ENCODE results near the gene TENM4.
"Not testable (repeated sequence)": the region's sequence is repeated elsewhere in the genome, so short reads cannot be mapped to it uniquely, and the experiment has no call there.

The TENM4 gene

DNA sequence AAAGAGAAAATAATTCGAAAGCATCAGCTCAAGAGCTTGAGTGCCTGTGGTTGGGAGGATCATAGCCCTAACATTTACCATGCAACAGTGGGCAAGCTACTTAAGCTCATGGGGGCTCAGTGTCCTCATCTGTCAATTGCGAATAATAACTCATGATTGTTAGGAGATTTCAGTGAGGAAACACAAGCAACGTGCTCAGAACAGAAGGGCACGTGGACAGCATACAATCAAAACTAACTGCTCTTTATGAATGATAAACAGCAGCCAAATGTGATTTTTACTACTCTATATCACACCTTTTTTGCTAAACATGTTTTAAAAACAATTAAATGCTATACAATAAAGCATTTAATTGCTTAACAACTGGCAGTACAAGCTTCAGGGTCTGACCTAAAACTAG is 556.1 kb downstream of the TENM4 start:
- Histone ChIP-seq H3K4me1 (ENCODE audit: control insufficient read depth in 1 of 2, insufficient read depth in 2 of 2, low read length in 2 of 2) (no peaks in the 10 kb centered on the region), H3K9ac (ENCODE audit: low read depth in 1 of 2, low read length in 2 of 2) (no peak overlapping the region), H3K27me3 (ENCODE audit: control insufficient read depth in 1 of 2, insufficient read depth in 2 of 2, low read length in 2 of 2) (no peaks in the 10 kb centered on the region), H3K27ac (ENCODE audit: low read depth, low read length) (no peak overlapping the region), H3K36me3 (ENCODE audit: control insufficient read depth in 1 of 2, insufficient read depth in 2 of 2, low read length in 2 of 2) (no peaks in the 10 kb centered on the region), H3K4me3 (ENCODE audit: low read depth in 1 of 2, low read length in 2 of 2) (no peak overlapping the region), H3K9me3 (ENCODE audit: control insufficient read depth in 1 of 2, low read length in 2 of 2) (no peaks in the 10 kb centered on the region)

DNA sequence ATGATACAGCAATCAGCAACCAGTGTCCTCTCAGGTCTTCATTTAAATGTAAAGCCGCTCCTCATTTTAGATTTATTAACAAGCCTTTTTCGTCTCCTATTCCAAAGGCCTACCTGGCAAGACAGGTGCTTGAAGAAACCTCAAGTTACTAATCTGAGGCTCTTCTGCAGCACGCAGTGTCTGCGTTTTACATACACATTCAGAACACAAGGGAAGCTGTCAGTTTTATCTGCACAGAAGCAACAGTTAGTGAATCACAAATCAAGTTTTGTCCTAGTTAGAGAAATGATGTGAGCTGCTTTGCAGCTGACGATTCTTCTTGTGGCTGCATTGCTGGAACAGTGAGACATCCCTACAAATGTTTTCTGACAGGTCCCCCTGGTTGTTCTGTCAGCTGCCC is 557.3 kb downstream of the TENM4 start:
- Histone ChIP-seq H3K9me3 (ENCODE audit: control insufficient read depth in 1 of 2, low read length in 2 of 2) (peaks cover 0 to 4% of the 10 kb centered on the region in 2 donors), H3K27me3 (ENCODE audit: control insufficient read depth in 1 of 2, insufficient read depth in 2 of 2, low read length in 2 of 2) (no peaks in the 10 kb centered on the region), H3K36me3 (ENCODE audit: control insufficient read depth in 1 of 2, insufficient read depth in 2 of 2, low read length in 2 of 2) (no peaks in the 10 kb centered on the region), H3K4me1 (ENCODE audit: control insufficient read depth in 1 of 2, insufficient read depth in 2 of 2, low read length in 2 of 2) (no peaks in the 10 kb centered on the region), H3K4me3 (ENCODE audit: low read depth in 1 of 2, low read length in 2 of 2) (no peak overlapping the region), H3K27ac (ENCODE audit: low read depth, low read length) (no peak overlapping the region), H3K9ac (ENCODE audit: low read depth in 1 of 2, low read length in 2 of 2) (no peak overlapping the region)

- not testable (repeated sequence) for H3K27me3 ChIP-seq (ENCODE audit: control insufficient read depth in 1 of 2, insufficient read depth in 2 of 2, low read length in 2 of 2); H3K9ac ChIP-seq (ENCODE audit: low read depth in 1 of 2, low read length in 2 of 2); H3K4me3 ChIP-seq (ENCODE audit: low read depth in 1 of 2, low read length in 2 of 2); H3K4me1 ChIP-seq (ENCODE audit: control insufficient read depth in 1 of 2, insufficient read depth in 2 of 2, low read length in 2 of 2); H3K9me3 ChIP-seq (ENCODE audit: control insufficient read depth in 1 of 2, low read length in 2 of 2); H3K36me3 ChIP-seq (ENCODE audit: control insufficient read depth in 1 of 2, insufficient read depth in 2 of 2, low read length in 2 of 2); H3K27ac ChIP-seq (ENCODE audit: low read depth, low read length)
Measured at GRCh38 chr11:78879094-78879980, 561.5 kb downstream of the TENM4 start.

GRCh38 chr11:78878631-78879030 is 562.2 kb downstream of the TENM4 start:
- Histone ChIP-seq H3K4me1 (ENCODE audit: control insufficient read depth in 1 of 2, insufficient read depth in 2 of 2, low read length in 2 of 2) (no peaks in the 10 kb centered on the region), H3K27me3 (ENCODE audit: control insufficient read depth in 1 of 2, insufficient read depth in 2 of 2, low read length in 2 of 2) (no peaks in the 10 kb centered on the region)

DNA sequence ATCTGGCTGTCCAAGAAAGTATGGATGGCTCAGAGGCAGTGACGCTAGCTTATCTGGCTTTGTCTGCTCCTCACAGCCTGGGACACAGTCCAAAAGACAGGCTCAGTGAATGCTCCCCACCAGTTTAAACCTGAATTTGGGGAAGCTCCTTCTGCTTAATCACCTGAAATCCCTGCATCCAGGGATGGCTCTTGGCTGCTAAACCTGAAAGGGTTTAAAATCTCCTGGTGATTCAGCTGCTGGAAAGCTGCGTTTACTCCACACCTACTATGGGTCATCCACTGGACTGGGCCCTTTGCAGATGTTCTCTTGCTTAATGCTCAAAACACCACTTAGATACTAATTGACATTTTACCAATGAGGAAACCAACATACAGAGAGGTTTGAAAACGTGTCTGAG is 564.2 kb downstream of the TENM4 start:
- Histone ChIP-seq H3K27ac (ENCODE audit: low read depth, low read length) (no peak overlapping the region), H3K4me3 (ENCODE audit: low read depth in 1 of 2, low read length in 2 of 2) (no peak overlapping the region), H3K36me3 (ENCODE audit: control insufficient read depth in 1 of 2, insufficient read depth in 2 of 2, low read length in 2 of 2) (no peaks in the 10 kb centered on the region), H3K27me3 (ENCODE audit: control insufficient read depth in 1 of 2, insufficient read depth in 2 of 2, low read length in 2 of 2) (no peaks in the 10 kb centered on the region), H3K4me1 (ENCODE audit: control insufficient read depth in 1 of 2, insufficient read depth in 2 of 2, low read length in 2 of 2) (no peaks in the 10 kb centered on the region), H3K9ac (ENCODE audit: low read depth in 1 of 2, low read length in 2 of 2) (no peak overlapping the region), H3K9me3 (ENCODE audit: control insufficient read depth in 1 of 2, low read length in 2 of 2) (peaks cover 0 to 8% of the 10 kb centered on the region in 2 donors)

More at GRCh38 chr11:78878631-78879030, 562.2 kb downstream of the TENM4 start:
- Histone ChIP-seq H3K4me3 (ENCODE audit: low read depth in 1 of 2, low read length in 2 of 2) (no peak overlapping the region), H3K36me3 (ENCODE audit: control insufficient read depth in 1 of 2, insufficient read depth in 2 of 2, low read length in 2 of 2) (no peaks in the 10 kb centered on the region), H3K9me3 (ENCODE audit: control insufficient read depth in 1 of 2, low read length in 2 of 2) (peaks cover 0 to 8% of the 10 kb centered on the region in 2 donors), H3K27ac (ENCODE audit: low read depth, low read length) (no peak overlapping the region), H3K9ac (ENCODE audit: low read depth in 1 of 2, low read length in 2 of 2) (no peak overlapping the region)

GRCh38 chr11:78870655-78871054 is 570.2 kb downstream of the TENM4 start:
- H3K9ac ChIP-seq (ENCODE audit: low read depth in 1 of 2, low read length in 2 of 2), result no peak overlapping the region
- no peaks in the 10 kb centered on the region for H3K27me3 ChIP-seq (ENCODE audit: control insufficient read depth in 1 of 2, insufficient read depth in 2 of 2, low read length in 2 of 2)
- H3K4me1 ChIP-seq (ENCODE audit: control insufficient read depth in 1 of 2, insufficient read depth in 2 of 2, low read length in 2 of 2), result no peaks in the 10 kb centered on the region
- no peak overlapping the region for H3K4me3 ChIP-seq (ENCODE audit: low read depth in 1 of 2, low read length in 2 of 2)
- no peaks in the 10 kb centered on the region for H3K9me3 ChIP-seq (ENCODE audit: control insufficient read depth in 1 of 2, low read length in 2 of 2)
- no peaks in the 10 kb centered on the region for H3K36me3 ChIP-seq (ENCODE audit: control insufficient read depth in 1 of 2, insufficient read depth in 2 of 2, low read length in 2 of 2)
- H3K27ac ChIP-seq (ENCODE audit: low read depth, low read length), result no peak overlapping the region

- H3K27ac ChIP-seq (ENCODE audit: low read depth, low read length), result no peak overlapping the region
- no peaks in the 10 kb centered on the region for H3K36me3 ChIP-seq (ENCODE audit: control insufficient read depth in 1 of 2, insufficient read depth in 2 of 2, low read length in 2 of 2)
- no peaks in the 10 kb centered on the region for H3K9me3 ChIP-seq (ENCODE audit: control insufficient read depth in 1 of 2, low read length in 2 of 2)
- H3K4me3 ChIP-seq (ENCODE audit: low read depth in 1 of 2, low read length in 2 of 2), result no peak overlapping the region
- H3K4me1 ChIP-seq (ENCODE audit: control insufficient read depth in 1 of 2, insufficient read depth in 2 of 2, low read length in 2 of 2), result no peaks in the 10 kb centered on the region
- no peak overlapping the region for H3K9ac ChIP-seq (ENCODE audit: low read depth in 1 of 2, low read length in 2 of 2)
- H3K27me3 ChIP-seq (ENCODE audit: control insufficient read depth in 1 of 2, insufficient read depth in 2 of 2, low read length in 2 of 2), result no peaks in the 10 kb centered on the region
Measured at GRCh38 chr11:78869293-78869692, 571.5 kb downstream of the TENM4 start.

DNA sequence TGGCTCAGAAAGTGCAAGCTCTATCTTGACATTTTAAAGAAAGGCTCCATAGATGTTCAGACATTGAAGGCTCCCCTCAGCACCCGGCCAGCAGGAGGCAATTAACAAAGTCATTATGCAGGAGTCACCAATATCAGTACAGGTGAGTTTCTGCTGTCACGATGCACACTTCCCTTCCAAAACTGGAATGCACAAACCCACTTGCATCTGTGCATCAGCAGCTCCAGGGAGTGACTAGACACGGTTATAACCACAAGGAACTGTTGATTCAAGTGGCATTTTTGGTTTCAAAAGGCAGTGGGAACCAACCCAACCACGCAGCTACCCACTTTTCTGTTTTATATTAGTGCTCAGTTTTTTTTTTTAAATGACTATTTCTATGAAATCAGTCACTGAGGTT is 572.3 kb downstream of the TENM4 start:
- H3K9ac ChIP-seq (ENCODE audit: low read depth in 1 of 2, low read length in 2 of 2), result no peak overlapping the region
- H3K36me3 ChIP-seq (ENCODE audit: control insufficient read depth in 1 of 2, insufficient read depth in 2 of 2, low read length in 2 of 2), result no peaks in the 10 kb centered on the region
- no peaks in the 10 kb centered on the region for H3K27me3 ChIP-seq (ENCODE audit: control insufficient read depth in 1 of 2, insufficient read depth in 2 of 2, low read length in 2 of 2)
- no peaks in the 10 kb centered on the region for H3K9me3 ChIP-seq (ENCODE audit: control insufficient read depth in 1 of 2, low read length in 2 of 2)
- no peak overlapping the region for H3K27ac ChIP-seq (ENCODE audit: low read depth, low read length)
- no peak overlapping the region for H3K4me3 ChIP-seq (ENCODE audit: low read depth in 1 of 2, low read length in 2 of 2)
- no peaks in the 10 kb centered on the region for H3K4me1 ChIP-seq (ENCODE audit: control insufficient read depth in 1 of 2, insufficient read depth in 2 of 2, low read length in 2 of 2)

GRCh38 chr11:78860720-78861422 is 580.0 kb downstream of the TENM4 start:
- Histone ChIP-seq H3K36me3 (ENCODE audit: control insufficient read depth in 1 of 2, insufficient read depth in 2 of 2, low read length in 2 of 2) (no peaks in the 10 kb centered on the region), H3K4me3 (ENCODE audit: low read depth in 1 of 2, low read length in 2 of 2) (no peak overlapping the region), H3K4me1 (ENCODE audit: control insufficient read depth in 1 of 2, insufficient read depth in 2 of 2, low read length in 2 of 2) (no peaks in the 10 kb centered on the region), H3K27ac (ENCODE audit: low read depth, low read length) (no peak overlapping the region), H3K9me3 (ENCODE audit: control insufficient read depth in 1 of 2, low read length in 2 of 2) (no peaks in the 10 kb centered on the region), H3K9ac (ENCODE audit: low read depth in 1 of 2, low read length in 2 of 2) (no peak overlapping the region), H3K27me3 (ENCODE audit: control insufficient read depth in 1 of 2, insufficient read depth in 2 of 2, low read length in 2 of 2) (no peaks in the 10 kb centered on the region)

GRCh38 chr11:78857688-78858087 is 583.1 kb downstream of the TENM4 start:
- H3K36me3 ChIP-seq (ENCODE audit: control insufficient read depth in 1 of 2, insufficient read depth in 2 of 2, low read length in 2 of 2), result no peaks in the 10 kb centered on the region
- H3K9ac ChIP-seq (ENCODE audit: low read depth in 1 of 2, low read length in 2 of 2), result no peak overlapping the region
- no peaks in the 10 kb centered on the region for H3K27me3 ChIP-seq (ENCODE audit: control insufficient read depth in 1 of 2, insufficient read depth in 2 of 2, low read length in 2 of 2)
- no peak overlapping the region for H3K4me3 ChIP-seq (ENCODE audit: low read depth in 1 of 2, low read length in 2 of 2)
- H3K4me1 ChIP-seq (ENCODE audit: control insufficient read depth in 1 of 2, insufficient read depth in 2 of 2, low read length in 2 of 2), result no peaks in the 10 kb centered on the region
- H3K9me3 ChIP-seq (ENCODE audit: control insufficient read depth in 1 of 2, low read length in 2 of 2), result no peaks in the 10 kb centered on the region
- no peak overlapping the region for H3K27ac ChIP-seq (ENCODE audit: low read depth, low read length)

Data from duodenal mucosa (tissue), 2 donors.